Measurements from ENCODE around the gene H19.

GRCh38 chr11:1969776-1970175 is 27.9 kb downstream of the H19 start:
- TF ChIP-seq POLR2AphosphoS5 (IDR thresholded peaks at IDR 0.05; ENCODE audit: low read depth, low read length) (no peak), SIN3A (IDR thresholded peaks at IDR 0.05; ENCODE audit: borderline replicate concordance, low read depth, low read length) (no peak), TEAD4 (IDR thresholded peaks at IDR 0.05; ENCODE audit: borderline replicate concordance, insufficient read depth) (no peak), GABPA (IDR thresholded peaks at IDR 0.05; ENCODE audit: low read depth) (no peak), CHD2 (IDR thresholded peaks at IDR 0.05; ENCODE audit: low read length, partially characterized antibody) (no peak), CTCF (IDR thresholded peaks at IDR 0.05) (no peak), YY1 (IDR thresholded peaks at IDR 0.05; ENCODE audit: low read depth) (no peak), JUND (IDR thresholded peaks at IDR 0.05) (no peak), EP300 (IDR thresholded peaks at IDR 0.05; ENCODE audit: borderline replicate concordance in 1 of 2, low read depth in 1 of 2, low read length in 1 of 2) (no peak), USF2 (IDR thresholded peaks at IDR 0.05; ENCODE audit: borderline replicate concordance, low read depth, low read length) (no peak), FOXM1 (IDR thresholded peaks at IDR 0.05; ENCODE audit: low read depth) (no peak), RFX5 (IDR thresholded peaks at IDR 0.05; ENCODE audit: low read length) (no peak), TCF12 (IDR thresholded peaks at IDR 0.05) (no peak)
- TF ChIP-seq, protein P1, sequence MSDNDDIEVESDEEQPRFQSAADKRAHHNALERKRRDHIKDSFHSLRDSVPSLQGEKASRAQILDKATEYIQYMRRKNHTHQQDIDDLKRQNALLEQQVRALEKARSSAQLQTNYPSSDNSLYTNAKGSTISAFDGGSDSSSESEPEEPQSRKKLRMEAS (IDR thresholded peaks at IDR 0.05; ENCODE audit: low read depth): no peak
